Body of pancreas (tissue), 4 donors: ENCODE results near the gene MMP24OS. TPM values are rescaled to one million over a fixed set of nuclear protein-coding genes. Genes with fewer than 3 reads are reported as not detected.

Experiments used
- ATAC-seq: fragments of 150-250 bp; one replicate; pipeline ENCODE4 v1.9.1; 2016
- DNase-seq, 4 donors: peaks; one replicate each; pipeline ENCODE4 v3.0.0-alpha.2; 2019
- H3K27ac ChIP-seq, 4 donors: fragments of 200-600 bp; sonication (generic); 1 replicate in 3 of 4; 2 replicates in 1 of 4; pipeline versions ENCODE4 v1.5.1 to v1.6.1; 2016 to 2019; ENCODE audit warnings: mild to moderate bottlenecking in 1 of 4, mixed read lengths in 1 of 4, moderate library complexity in 1 of 4
- H3K27me3 ChIP-seq, 2 donors: fragments of 200-600 bp; sonication (generic); one replicate each; pipeline ENCODE4 v1.6.0; 2016; ENCODE audit warnings: mild to moderate bottlenecking in 1 of 2
- H3K36me3 ChIP-seq, 2 donors: fragments of 200-600 bp; sonication (generic); replicated peaks in 1 of 2; 2 replicates each; pipeline ENCODE4 v1.5.1; 2016; ENCODE audit warnings: low read depth in 2 of 2; ENCODE audit not compliant: insufficient read depth in 1 of 2
- H3K4me1 ChIP-seq: fragments of 200-600 bp; sonication (generic); one replicate; pipeline ENCODE4 v1.6.0; 2016
- H3K4me3 ChIP-seq, 2 donors: fragments of 200-600 bp; sonication (generic); 1 replicate in 1 of 2; 2 replicates in 1 of 2; pipeline ENCODE4 v1.5.1; 2016 to 2019
- H3K9me3 ChIP-seq, 3 donors: fragments of 200-600 bp; sonication (generic); 1 replicate in 2 of 3; 2 replicates in 1 of 3; pipeline ENCODE4 v1.5.1; 2016
- POLR2A ChIP-seq, 3 donors: fragments of 450-650 bp; IDR thresholded peaks; one replicate each; pipeline ENCODE4 v1.6.1; 2016; ENCODE audit warnings: antibody characterized with exemption in 3 of 3, mild to moderate bottlenecking in 2 of 3
- WGBS, 2 donors: methylation state at CpG; one replicate each; pipeline ENCODE4 v1.1.5; 2017; 5-methylcytosine and 5-hydroxymethylcytosine counted together
- intact Hi-C: fragments of 100-400 bp; cut with DNase I; formaldehyde crosslinking; loops from one replicate; pipeline ENCODE4 v1.15.1; 2023
- total RNA-seq, 2 donors: library from RNA; depleted of rRNA; stranded (reverse); fragments of >200 nt; gene quantifications; one replicate each; pipeline ENCODE4 v1.1.0, GENCODE V29; 2016
- TF ChIP-seq, protein P1 (sequence below), 7 experiments: fragments of 450-650 bp in 4 of 7; fragments of 200-600 bp in 3 of 7; sonication (generic) in 3 of 7; IDR thresholded peaks; one replicate each; pipeline ENCODE4 v1.5.1; 2016 to 2019; ENCODE audit warnings: antibody characterized with exemption in 7 of 7

The MMP24OS gene
- total RNA-seq, 2 donors from 2014 or later = 20.4 to 27.5 TPM

DNA sequence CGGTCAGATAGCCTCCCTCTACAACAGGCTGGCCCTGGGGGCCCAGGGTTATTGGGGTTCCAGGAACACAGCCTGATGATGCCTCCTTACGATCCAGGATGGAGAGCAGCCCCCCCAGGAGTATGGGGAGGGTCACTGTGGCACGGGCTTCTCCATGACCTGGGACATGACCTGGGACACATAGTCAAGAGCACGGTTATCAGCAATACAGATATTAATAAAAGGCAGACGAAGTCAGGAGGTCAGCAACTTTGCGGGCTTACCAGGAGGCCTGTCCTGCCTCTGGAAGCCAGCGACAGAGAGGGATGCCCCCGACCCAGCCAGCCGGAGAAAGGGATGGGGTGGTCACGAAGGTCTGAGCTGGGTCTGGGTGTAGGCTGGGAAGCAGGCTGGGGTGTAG lies 795 bp downstream of the MMP24OS start:
- Histone ChIP-seq H3K4me1 (peaks cover 31% of the 10 kb centered on the region), H3K27me3 (no peaks in the 10 kb centered on the region), H3K9me3 (no peaks in the 10 kb centered on the region), H3K27ac (peak overlapping the region; percentile 81 to 97 (median 90)), H3K36me3 (peaks cover 6 to 9% of the 10 kb centered on the region in 2 donors), H3K4me3 (peak overlapping the region; percentile 57 to 66)
- DNase-seq = no peak
- TF ChIP-seq, protein P1, sequence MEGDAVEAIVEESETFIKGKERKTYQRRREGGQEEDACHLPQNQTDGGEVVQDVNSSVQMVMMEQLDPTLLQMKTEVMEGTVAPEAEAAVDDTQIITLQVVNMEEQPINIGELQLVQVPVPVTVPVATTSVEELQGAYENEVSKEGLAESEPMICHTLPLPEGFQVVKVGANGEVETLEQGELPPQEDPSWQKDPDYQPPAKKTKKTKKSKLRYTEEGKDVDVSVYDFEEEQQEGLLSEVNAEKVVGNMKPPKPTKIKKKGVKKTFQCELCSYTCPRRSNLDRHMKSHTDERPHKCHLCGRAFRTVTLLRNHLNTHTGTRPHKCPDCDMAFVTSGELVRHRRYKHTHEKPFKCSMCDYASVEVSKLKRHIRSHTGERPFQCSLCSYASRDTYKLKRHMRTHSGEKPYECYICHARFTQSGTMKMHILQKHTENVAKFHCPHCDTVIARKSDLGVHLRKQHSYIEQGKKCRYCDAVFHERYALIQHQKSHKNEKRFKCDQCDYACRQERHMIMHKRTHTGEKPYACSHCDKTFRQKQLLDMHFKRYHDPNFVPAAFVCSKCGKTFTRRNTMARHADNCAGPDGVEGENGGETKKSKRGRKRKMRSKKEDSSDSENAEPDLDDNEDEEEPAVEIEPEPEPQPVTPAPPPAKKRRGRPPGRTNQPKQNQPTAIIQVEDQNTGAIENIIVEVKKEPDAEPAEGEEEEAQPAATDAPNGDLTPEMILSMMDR (IDR thresholded peaks at IDR 0.05) = no peak
- no peak for TF ChIP-seq POLR2A (IDR thresholded peaks at IDR 0.05)
- WGBS, 2 donors = 6 to 16% methylated on average over 8 to 10 of the region's 10 CpGs
- no peak for ATAC-seq
- intact Hi-C loops = loop anchor here (10.0 kb wide), 1 partner anchor 132 kb away; the partner anchor contains the start of gene EDEM2

GRCh38 chr20:35276408-35276807 lies 1.5 kb downstream of the MMP24OS start:
- TF ChIP-seq, protein P1 (IDR thresholded peaks at IDR 0.05) = no peak
- TF ChIP-seq POLR2A (IDR thresholded peaks at IDR 0.05) = no peak
- no peak for ATAC-seq
- no peaks in the 10 kb centered on the region for H3K9me3 ChIP-seq
- H3K4me1 ChIP-seq = peaks cover 31% of the 10 kb centered on the region
- H3K27ac ChIP-seq = peak overlapping the region in 2 of 4 donors; percentile 83 to 97
- no peak overlapping the region for H3K4me3 ChIP-seq
- WGBS, 2 donors = 85 to 87% methylated on average over 6 of the region's 6 CpGs
- DNase-seq = no peak
- peaks cover 6 to 9% of the 10 kb centered on the region in 2 donors for H3K36me3 ChIP-seq
- intact Hi-C loops = loop anchor here (10.0 kb wide), 1 partner anchor 132 kb away; the partner anchor contains the start of gene EDEM2
- no peaks in the 10 kb centered on the region for H3K27me3 ChIP-seq

GRCh38 chr20:35275741-35276251 lies 2.1 kb downstream of the MMP24OS start:
- Histone ChIP-seq H3K4me1 (peaks cover 31% of the 10 kb centered on the region), H3K4me3 (no peak overlapping the region), H3K9me3 (no peaks in the 10 kb centered on the region), H3K36me3 (peaks cover 5 to 9% of the 10 kb centered on the region in 2 donors), H3K27me3 (no peaks in the 10 kb centered on the region), H3K27ac (peak overlapping the region in 1 of 4 donors; percentile 17)
- no peak for ATAC-seq
- DNase-seq = no peak
- no peak for TF ChIP-seq POLR2A (IDR thresholded peaks at IDR 0.05)
- TF ChIP-seq, protein P1 (IDR thresholded peaks at IDR 0.05) = no peak
- intact Hi-C loops = loop anchor here (10.0 kb wide), 1 partner anchor 131 kb away; the partner anchor contains the start of gene EDEM2
- 80 to 92% methylated on average over 9 to 12 of the region's 12 CpGs for WGBS, 2 donors

- ATAC-seq (no peak), DNase-seq (no peak)
- Histone ChIP-seq H3K4me3 (no peak overlapping the region), H3K36me3 (peaks cover 0 to 2% of the 10 kb centered on the region in 2 donors), H3K4me1 (peaks cover 39% of the 10 kb centered on the region), H3K9me3 (no peaks in the 10 kb centered on the region), H3K27ac (peak overlapping the region in 1 of 4 donors; percentile 27), H3K27me3 (no peaks in the 10 kb centered on the region)
- intact Hi-C loops = loop anchor here (10.0 kb wide), 1 partner anchor 130 kb away; the partner anchor contains the start of gene EDEM2
- WGBS, 2 donors = 90 to 95% methylated on average over 10 to 24 of the region's 24 CpGs
- no peak for TF ChIP-seq POLR2A (IDR thresholded peaks at IDR 0.05)
- TF ChIP-seq, protein P1 (IDR thresholded peaks at IDR 0.05) = no peak
These were observed 3.5 kb downstream of the MMP24OS start for GRCh38 chr20:35274172-35275092.
